ENCODE data around the gene MPPED1.
A peak's percentile ranks its signal among the peaks of the same experiment; 100 is the strongest.

MPPED1 gene

GRCh38 chr22:43550672-43551071 lies 138.9 kb downstream of the MPPED1 start:
- no peak for DNase-seq
- Mint-ChIP-seq H3K9me3 (no peaks in the 10 kb centered on the region), H3K27me3 (peaks cover 22% of the 10 kb centered on the region), H3K4me1 (ENCODE audit: low read depth) (no peaks in the 10 kb centered on the region), H3K4me3 (no peak overlapping the region), H3K27ac (no peak overlapping the region), H3K36me3 (ENCODE audit: low read depth) (no peaks in the 10 kb centered on the region)

- Mint-ChIP-seq H3K4me3 (no peak overlapping the region), H3K27me3 (peaks cover 26% of the 10 kb centered on the region), H3K9me3 (no peaks in the 10 kb centered on the region), H3K27ac (no peak overlapping the region), H3K36me3 (ENCODE audit: low read depth) (no peaks in the 10 kb centered on the region), H3K4me1 (ENCODE audit: low read depth) (no peaks in the 10 kb centered on the region)
- no peak for DNase-seq
Observed at GRCh38 chr22:43553451-43554258, 141.8 kb downstream of the MPPED1 start.

GRCh38 chr22:43554259-43554636 lies 142.4 kb downstream of the MPPED1 start:
- H3K27ac Mint-ChIP-seq = no peak overlapping the region

GRCh38 chr22:43554694-43555365 lies 143.0 kb downstream of the MPPED1 start:
- no peak for DNase-seq
- no peaks in the 10 kb centered on the region for H3K4me1 Mint-ChIP-seq (ENCODE audit: low read depth)
- H3K27me3 Mint-ChIP-seq = peaks cover 26% of the 10 kb centered on the region
- H3K9me3 Mint-ChIP-seq = no peaks in the 10 kb centered on the region
- no peak overlapping the region for H3K4me3 Mint-ChIP-seq
- H3K27ac Mint-ChIP-seq = no peak overlapping the region
- no peaks in the 10 kb centered on the region for H3K36me3 Mint-ChIP-seq (ENCODE audit: low read depth)

More at GRCh38 chr22:43554259-43554636, 142.4 kb downstream of the MPPED1 start:
- DNase-seq = no peak
- Mint-ChIP-seq H3K4me1 (ENCODE audit: low read depth) (no peaks in the 10 kb centered on the region), H3K36me3 (ENCODE audit: low read depth) (no peaks in the 10 kb centered on the region), H3K9me3 (no peaks in the 10 kb centered on the region), H3K27me3 (peaks cover 26% of the 10 kb centered on the region), H3K4me3 (no peak overlapping the region)

- peak overlapping the region; percentile 50 for H3K27ac Mint-ChIP-seq
- H3K36me3 Mint-ChIP-seq (ENCODE audit: low read depth) = no peaks in the 10 kb centered on the region
- no peaks in the 10 kb centered on the region for H3K9me3 Mint-ChIP-seq
- no peak overlapping the region for H3K4me3 Mint-ChIP-seq
- peaks cover 32% of the 10 kb centered on the region for H3K27me3 Mint-ChIP-seq
- DNase-seq = no peak
- no peaks in the 10 kb centered on the region for H3K4me1 Mint-ChIP-seq (ENCODE audit: low read depth)
Observed at GRCh38 chr22:43555561-43556515, 144.0 kb downstream of the MPPED1 start.

Data from activated T-cell treated with anti-CD3 and anti-CD28 coated beads, Interleukin-2, amount 50 U/mL, for 24 hours (primary cell).